NT2/D1 (cell line): ENCODE data around the gene NOL8.

Source experiments
- SUZ12 ChIP-seq: IDR thresholded peaks from 2 replicates; pipeline ENCODE4 v1.6.1; 2011; ENCODE audit not compliant: insufficient read length, insufficient read depth; ENCODE audit errors: extremely low read depth
- YY1 ChIP-seq: IDR thresholded peaks from 2 replicates; pipeline ENCODE4 v1.6.1; 2011; ENCODE audit not compliant: insufficient read length, insufficient read depth

DNA sequence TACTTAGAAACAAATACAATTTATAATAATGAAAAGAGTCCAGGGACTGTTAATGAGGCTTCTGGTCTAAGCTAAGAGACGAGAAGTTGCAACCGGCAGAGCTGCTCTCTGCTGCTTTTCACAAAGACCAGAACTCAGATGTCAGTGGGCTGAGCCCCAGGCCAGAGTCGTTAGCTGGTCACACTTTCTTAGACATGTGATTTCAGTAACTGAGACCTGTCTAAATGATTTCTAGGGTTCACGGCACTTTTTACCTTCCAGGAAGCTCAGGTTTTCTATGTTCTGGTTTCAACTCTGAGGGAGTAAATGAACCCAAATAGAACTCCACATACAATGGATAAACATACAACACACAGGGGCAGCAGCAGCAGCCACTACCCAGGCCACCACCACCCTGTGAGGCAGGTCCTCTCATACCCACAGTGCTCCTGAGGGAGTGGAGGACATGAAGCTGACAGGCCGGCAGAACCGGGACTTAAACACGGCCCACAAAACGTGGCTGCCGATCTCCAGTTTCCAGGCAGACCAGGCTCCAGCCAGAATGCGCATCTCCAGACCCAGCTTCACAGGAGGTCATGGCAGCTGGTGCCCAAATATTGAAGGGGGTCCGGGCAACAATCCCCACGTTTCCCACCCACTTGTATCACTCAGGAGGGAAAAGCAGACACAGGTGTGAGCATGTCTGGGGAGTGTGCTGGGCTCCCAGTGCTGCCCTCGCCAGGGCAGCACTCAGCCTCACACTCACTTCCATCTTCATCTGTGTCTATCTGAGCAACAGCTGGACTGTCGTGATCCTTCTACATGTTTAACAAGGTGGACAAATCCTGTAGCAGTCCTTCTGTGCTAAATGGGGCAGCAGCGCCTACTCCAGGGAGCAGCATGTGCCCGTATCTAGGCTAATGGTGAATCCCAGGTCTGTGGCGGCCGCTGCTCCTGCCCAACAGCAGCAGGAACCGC lies 70.5 kb downstream of the NOL8 start:
- TF ChIP-seq SUZ12 (no peak), YY1 (no peak)
